ENCODE data around the gene ADCK1. TPM values are rescaled to one million over a fixed set of nuclear protein-coding genes. Genes with fewer than 3 reads are reported as not detected.
A peak's percentile ranks its signal among the peaks of the same experiment; 100 is the strongest.
"Not testable (repeated sequence)": the region's sequence is repeated elsewhere in the genome, so short reads cannot be mapped to it uniquely, and the experiment has no call there.

Gene ADCK1
- total RNA-seq, 1 experiment from 2014 or later, result 10.1 TPM

DNA sequence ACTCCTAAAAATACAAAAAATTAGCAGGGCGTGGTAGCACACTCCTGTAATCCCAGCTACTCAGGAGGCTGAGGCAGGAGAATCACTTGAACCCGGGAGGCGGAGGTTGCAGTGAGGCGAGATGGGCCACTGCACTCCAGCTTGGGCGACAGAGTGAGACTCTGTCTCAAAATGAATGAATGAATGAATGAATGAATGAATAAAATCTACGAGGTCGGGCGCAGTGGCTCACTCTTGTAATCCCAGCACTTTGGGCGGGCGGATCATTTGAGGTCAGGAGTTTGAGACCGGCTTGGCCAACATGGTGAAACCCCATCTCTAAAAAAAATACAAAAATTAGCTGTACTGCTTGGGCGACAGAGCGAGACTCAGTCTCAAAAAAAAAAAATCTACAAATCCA lies 453 bp upstream of the ADCK1 start:
- CTCF ChIA-PET; POLR2A ChIA-PET; H3K27me3 ChIP-seq (ENCODE audit: control insufficient read depth, insufficient read depth, low read length); H3K9me3 ChIP-seq (ENCODE audit: control insufficient read depth, insufficient read depth, low read depth, low read length); BruUV-seq (replicated peaks); in situ Hi-C loops (cut with HindIII; ENCODE audit: low pct_unique_long_range_greater_than_20kb, low sequenced_read_pairs); H3K36me3 ChIP-seq (ENCODE audit: control insufficient read depth, insufficient read depth, low read length); H3K4me1 ChIP-seq (ENCODE audit: control insufficient read depth, insufficient read depth, low read length); intact Hi-C loops (cut with micrococcal nuclease; ENCODE audit: unreplicated experiment); ATAC-seq; DNase-seq (ENCODE audit: low read depth, low spot score): not testable (repeated sequence)
- H3K4me3 ChIP-seq (ENCODE audit: low read depth in 2 of 2, low read length in 2 of 2), result peak overlapping the region; percentile 66 to 73
- peak overlapping the region; percentile 93; the same call in 1 of the 2 replicates for H3K27ac ChIP-seq (ENCODE audit: low read length)

DNA sequence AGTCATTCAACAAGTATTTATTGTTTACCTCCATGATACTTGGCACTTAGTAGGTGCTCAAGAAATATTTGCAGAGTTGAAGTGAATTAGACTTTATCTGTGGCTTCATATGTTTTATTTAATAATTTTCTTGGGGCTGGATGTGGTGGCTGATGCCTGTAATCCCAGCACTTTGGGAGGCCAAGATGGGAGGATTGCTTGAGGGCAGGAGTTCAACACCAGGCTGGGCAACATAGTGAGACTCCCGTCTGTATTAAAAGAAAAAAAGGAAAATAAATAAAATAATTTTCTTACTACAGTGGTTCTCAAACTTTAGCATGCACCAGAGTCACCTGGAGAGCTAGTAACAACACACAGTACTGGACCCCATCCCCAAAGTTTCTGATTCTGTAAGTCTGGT lies 905 bp downstream of the ADCK1 start:
- Histone ChIP-seq H3K4me3 (ENCODE audit: low read depth in 2 of 2, low read length in 2 of 2) (peak overlapping the region; percentile 66 to 73), H3K9me3 (ENCODE audit: control insufficient read depth, insufficient read depth, low read depth, low read length) (no peaks in the 10 kb centered on the region), H3K36me3 (ENCODE audit: control insufficient read depth, insufficient read depth, low read length) (no peaks in the 10 kb centered on the region), H3K4me1 (ENCODE audit: control insufficient read depth, insufficient read depth, low read length) (peaks cover 2% of the 10 kb centered on the region; the same call in 1 of the 2 replicates), H3K27ac (ENCODE audit: low read length) (peak overlapping the region; percentile 93), H3K27me3 (ENCODE audit: control insufficient read depth, insufficient read depth, low read length) (no peaks in the 10 kb centered on the region)
- TF ChIP-seq SIN3A (IDR thresholded peaks at IDR 0.05; ENCODE audit: borderline replicate concordance, insufficient read depth, low read depth, low read length) (no peak), POLR2AphosphoS5 (IDR thresholded peaks at IDR 0.05; ENCODE audit: low read depth, low read length) (no peak), TCF7L2 (IDR thresholded peaks at IDR 0.05; ENCODE audit: low read depth, low read length) (no peak)
- TF ChIP-seq, protein P1, sequence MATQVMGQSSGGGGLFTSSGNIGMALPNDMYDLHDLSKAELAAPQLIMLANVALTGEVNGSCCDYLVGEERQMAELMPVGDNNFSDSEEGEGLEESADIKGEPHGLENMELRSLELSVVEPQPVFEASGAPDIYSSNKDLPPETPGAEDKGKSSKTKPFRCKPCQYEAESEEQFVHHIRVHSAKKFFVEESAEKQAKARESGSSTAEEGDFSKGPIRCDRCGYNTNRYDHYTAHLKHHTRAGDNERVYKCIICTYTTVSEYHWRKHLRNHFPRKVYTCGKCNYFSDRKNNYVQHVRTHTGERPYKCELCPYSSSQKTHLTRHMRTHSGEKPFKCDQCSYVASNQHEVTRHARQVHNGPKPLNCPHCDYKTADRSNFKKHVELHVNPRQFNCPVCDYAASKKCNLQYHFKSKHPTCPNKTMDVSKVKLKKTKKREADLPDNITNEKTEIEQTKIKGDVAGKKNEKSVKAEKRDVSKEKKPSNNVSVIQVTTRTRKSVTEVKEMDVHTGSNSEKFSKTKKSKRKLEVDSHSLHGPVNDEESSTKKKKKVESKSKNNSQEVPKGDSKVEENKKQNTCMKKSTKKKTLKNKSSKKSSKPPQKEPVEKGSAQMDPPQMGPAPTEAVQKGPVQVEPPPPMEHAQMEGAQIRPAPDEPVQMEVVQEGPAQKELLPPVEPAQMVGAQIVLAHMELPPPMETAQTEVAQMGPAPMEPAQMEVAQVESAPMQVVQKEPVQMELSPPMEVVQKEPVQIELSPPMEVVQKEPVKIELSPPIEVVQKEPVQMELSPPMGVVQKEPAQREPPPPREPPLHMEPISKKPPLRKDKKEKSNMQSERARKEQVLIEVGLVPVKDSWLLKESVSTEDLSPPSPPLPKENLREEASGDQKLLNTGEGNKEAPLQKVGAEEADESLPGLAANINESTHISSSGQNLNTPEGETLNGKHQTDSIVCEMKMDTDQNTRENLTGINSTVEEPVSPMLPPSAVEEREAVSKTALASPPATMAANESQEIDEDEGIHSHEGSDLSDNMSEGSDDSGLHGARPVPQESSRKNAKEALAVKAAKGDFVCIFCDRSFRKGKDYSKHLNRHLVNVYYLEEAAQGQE (IDR thresholded peaks at IDR 0.05; ENCODE audit: insufficient read depth in 1 of 2, low read depth in 2 of 2, low read length in 1 of 2), result no peak
- TF ChIP-seq, protein P2, sequence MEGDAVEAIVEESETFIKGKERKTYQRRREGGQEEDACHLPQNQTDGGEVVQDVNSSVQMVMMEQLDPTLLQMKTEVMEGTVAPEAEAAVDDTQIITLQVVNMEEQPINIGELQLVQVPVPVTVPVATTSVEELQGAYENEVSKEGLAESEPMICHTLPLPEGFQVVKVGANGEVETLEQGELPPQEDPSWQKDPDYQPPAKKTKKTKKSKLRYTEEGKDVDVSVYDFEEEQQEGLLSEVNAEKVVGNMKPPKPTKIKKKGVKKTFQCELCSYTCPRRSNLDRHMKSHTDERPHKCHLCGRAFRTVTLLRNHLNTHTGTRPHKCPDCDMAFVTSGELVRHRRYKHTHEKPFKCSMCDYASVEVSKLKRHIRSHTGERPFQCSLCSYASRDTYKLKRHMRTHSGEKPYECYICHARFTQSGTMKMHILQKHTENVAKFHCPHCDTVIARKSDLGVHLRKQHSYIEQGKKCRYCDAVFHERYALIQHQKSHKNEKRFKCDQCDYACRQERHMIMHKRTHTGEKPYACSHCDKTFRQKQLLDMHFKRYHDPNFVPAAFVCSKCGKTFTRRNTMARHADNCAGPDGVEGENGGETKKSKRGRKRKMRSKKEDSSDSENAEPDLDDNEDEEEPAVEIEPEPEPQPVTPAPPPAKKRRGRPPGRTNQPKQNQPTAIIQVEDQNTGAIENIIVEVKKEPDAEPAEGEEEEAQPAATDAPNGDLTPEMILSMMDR (IDR thresholded peaks at IDR 0.05), result no peak
- DNase-seq (ENCODE audit: low read depth, low spot score), result no peak
- BruUV-seq (replicated peaks), result no TSS peak
- no peak for ATAC-seq
- intact Hi-C loops (cut with micrococcal nuclease; ENCODE audit: unreplicated experiment) (no loop called here), in situ Hi-C loops (cut with HindIII; ENCODE audit: low pct_unique_long_range_greater_than_20kb, low sequenced_read_pairs) (no loop called here)
- ChIA-PET POLR2A (no interaction called here), CTCF (no interaction called here)

DNA sequence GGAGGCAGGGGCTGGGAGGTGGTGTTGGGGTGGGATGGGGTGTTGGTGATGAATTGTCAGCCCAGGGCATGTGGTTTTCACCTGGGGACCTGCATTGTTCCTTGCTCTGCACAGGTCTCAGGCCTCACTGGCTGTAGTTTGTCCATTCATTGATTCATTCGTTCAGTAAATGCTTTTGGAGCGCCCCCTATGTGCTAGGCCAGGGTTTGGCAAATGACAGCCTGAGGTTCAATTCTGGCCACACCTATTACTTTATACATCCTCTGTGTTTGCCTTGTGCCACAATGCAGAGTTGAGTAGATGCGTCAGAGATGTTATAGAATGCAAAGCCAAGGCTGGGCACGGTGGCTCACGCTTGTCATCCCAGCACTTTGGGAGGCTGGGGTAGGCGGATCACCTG lies 4.7 kb downstream of the ADCK1 start:
- CTCF ChIA-PET, result no interaction called here
- Histone ChIP-seq H3K9me3 (ENCODE audit: control insufficient read depth, insufficient read depth, low read depth, low read length) (no peaks in the 10 kb centered on the region), H3K4me1 (ENCODE audit: control insufficient read depth, insufficient read depth, low read length) (peaks cover 2% of the 10 kb centered on the region; the same call in 1 of the 2 replicates), H3K4me3 (ENCODE audit: low read depth in 2 of 2, low read length in 2 of 2) (no peak overlapping the region), H3K27me3 (ENCODE audit: control insufficient read depth, insufficient read depth, low read length) (no peaks in the 10 kb centered on the region), H3K36me3 (ENCODE audit: control insufficient read depth, insufficient read depth, low read length) (no peaks in the 10 kb centered on the region), H3K27ac (ENCODE audit: low read length) (no peak overlapping the region)
- in situ Hi-C loops (cut with HindIII; ENCODE audit: low pct_unique_long_range_greater_than_20kb, low sequenced_read_pairs) (no loop called here), intact Hi-C loops (cut with micrococcal nuclease; ENCODE audit: unreplicated experiment) (no loop called here)
- BruUV-seq (replicated peaks), result no TSS peak
- POLR2A ChIA-PET, result no interaction called here
- DNase-seq (ENCODE audit: low read depth, low spot score), result no peak
- TF ChIP-seq, protein P2 (IDR thresholded peaks at IDR 0.05), result peak; percentile 65
- TF ChIP-seq TCF7L2 (IDR thresholded peaks at IDR 0.05; ENCODE audit: low read depth, low read length) (no peak), SIN3A (IDR thresholded peaks at IDR 0.05; ENCODE audit: borderline replicate concordance, insufficient read depth, low read depth, low read length) (no peak), POLR2AphosphoS5 (IDR thresholded peaks at IDR 0.05; ENCODE audit: low read depth, low read length) (no peak)
- TF ChIP-seq, protein P1 (IDR thresholded peaks at IDR 0.05; ENCODE audit: insufficient read depth in 1 of 2, low read depth in 2 of 2, low read length in 1 of 2), result no peak
- ATAC-seq, result no peak
